Stimulated activated effector memory CD8-positive, alpha-beta T cell treated with anti-CD3 and anti-CD28 coated beads, Interleukin-12 subunit alpha, Interleukin-12 subunit beta, amount 100 ng/mL, for 72 hours (primary cell): Measurements from ENCODE around the gene FBXL19.
A peak's percentile ranks its signal among the peaks of the same experiment; 100 is the strongest.

Experiments used
- ATAC-seq: fragments of 150-1000 bp; cut with Tn5 transposase; 2 replicates; pipeline ENCODE4 v1.10.0; 2021
- DNase-seq, 2 donors: peaks; one replicate each; pipeline ENCODE4 v3.0.0; 2021 to 2022; ENCODE audit warnings: low spot score in 2 of 2
- H3K27ac Mint-ChIP-seq: one replicate; pipeline ENCODE4 v1.8.0; 2022; ENCODE audit warnings: mild to moderate bottlenecking, mixed read lengths
- H3K36me3 Mint-ChIP-seq: one replicate; pipeline ENCODE4 v1.8.0; 2022; ENCODE audit warnings: mild to moderate bottlenecking, mixed read lengths
- H3K4me1 Mint-ChIP-seq: one replicate; pipeline ENCODE4 v1.8.0; 2022; ENCODE audit warnings: mixed read lengths
- H3K4me3 Mint-ChIP-seq: one replicate; pipeline ENCODE4 v1.8.0; 2022; ENCODE audit warnings: mild to moderate bottlenecking, mixed read lengths
- H3K9me3 Mint-ChIP-seq: one replicate; pipeline ENCODE4 v1.8.0; 2022; ENCODE audit warnings: mixed read lengths

Gene FBXL19

DNA sequence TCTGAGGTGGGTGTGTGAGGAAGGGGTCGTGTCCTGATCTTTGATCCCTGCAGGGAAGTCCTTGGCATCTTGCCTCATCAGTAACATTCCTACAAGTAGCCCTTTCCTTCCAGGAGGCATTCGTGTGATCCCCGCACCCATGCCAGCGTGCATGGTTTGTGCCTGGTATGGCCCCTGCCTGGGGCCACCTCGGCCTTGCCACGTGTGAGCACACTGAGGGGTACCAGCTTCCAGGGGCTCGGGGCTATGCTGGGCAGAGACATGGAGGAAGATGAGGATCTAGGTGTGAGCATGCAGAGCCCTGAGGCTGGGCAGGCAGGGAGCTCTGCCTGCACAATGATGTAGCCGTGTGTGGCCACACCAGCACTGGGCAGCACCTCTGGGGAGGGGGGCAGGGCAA, 67.7 kb downstream of the FBXL19 start:
- Mint-ChIP-seq H3K36me3 (peaks cover 5% of the 10 kb centered on the region), H3K4me1 (peaks cover 21% of the 10 kb centered on the region), H3K27ac (no peak overlapping the region), H3K9me3 (no peaks in the 10 kb centered on the region), H3K4me3 (no peak overlapping the region)
- DNase-seq: no peak
- ATAC-seq: no peak

DNA sequence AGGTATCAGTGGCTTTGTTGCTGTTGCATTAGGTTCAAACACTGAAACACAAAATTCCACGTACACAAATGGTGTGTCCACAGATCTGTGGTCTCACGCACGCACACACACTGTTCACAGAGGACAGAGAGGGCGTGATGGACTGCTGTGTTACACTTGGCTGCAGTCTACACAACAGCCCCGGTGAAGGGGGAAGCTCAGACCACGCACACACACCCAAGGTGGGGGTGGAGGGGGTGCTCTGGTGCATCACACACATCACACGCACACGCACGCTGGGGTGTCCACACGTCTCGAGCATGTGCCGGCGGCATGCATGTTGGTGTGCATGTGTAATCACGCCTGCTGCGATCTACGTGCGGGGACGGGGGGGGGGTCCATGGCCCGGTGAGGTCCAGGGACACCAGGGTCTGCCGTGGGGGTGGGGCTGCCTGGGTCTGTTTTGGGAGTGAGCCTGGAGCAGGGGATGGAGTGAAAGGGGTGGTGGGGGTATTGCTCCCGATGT, 69.0 kb downstream of the FBXL19 start:
- peaks cover 5% of the 10 kb centered on the region for H3K36me3 Mint-ChIP-seq
- H3K27ac Mint-ChIP-seq: peak overlapping the region; percentile 43
- H3K9me3 Mint-ChIP-seq: no peaks in the 10 kb centered on the region
- peaks cover 21% of the 10 kb centered on the region for H3K4me1 Mint-ChIP-seq
- DNase-seq (no peak), ATAC-seq (no peak)
- no peak overlapping the region for H3K4me3 Mint-ChIP-seq

GRCh38 chr16:30992931-30993816, 69.8 kb downstream of the FBXL19 start:
- H3K4me1 Mint-ChIP-seq: peaks cover 21% of the 10 kb centered on the region
- peaks cover 5% of the 10 kb centered on the region for H3K36me3 Mint-ChIP-seq
- no peaks in the 10 kb centered on the region for H3K9me3 Mint-ChIP-seq
- H3K4me3 Mint-ChIP-seq: no peak overlapping the region
- peak overlapping the region; percentile 43 for H3K27ac Mint-ChIP-seq
- ATAC-seq (no peak), DNase-seq (no peak)

DNA sequence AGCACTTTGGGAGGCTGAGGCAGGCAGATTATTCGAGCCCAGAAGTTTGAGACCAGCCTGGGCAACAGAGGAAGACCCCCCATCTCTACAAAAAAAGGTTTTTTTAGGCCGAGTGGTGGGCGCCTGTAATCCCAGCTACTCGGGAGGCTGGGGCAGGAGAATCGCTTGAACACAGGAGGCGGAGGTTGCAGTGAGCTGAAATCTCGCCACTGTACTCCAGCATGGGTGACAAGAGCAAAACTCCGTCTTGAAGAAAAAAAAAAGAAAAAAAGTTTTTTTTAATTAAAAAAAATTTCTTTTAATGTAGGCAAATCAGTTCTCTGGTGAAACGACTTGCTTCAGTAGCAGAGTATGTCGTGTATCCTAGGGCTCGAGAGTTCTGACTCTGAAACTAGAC, 72.6 kb downstream of the FBXL19 start:
- ATAC-seq (no peak), DNase-seq (no peak)
- Mint-ChIP-seq H3K27ac (no peak overlapping the region), H3K4me1 (peaks cover 21% of the 10 kb centered on the region), H3K9me3 (no peaks in the 10 kb centered on the region), H3K4me3 (peak overlapping the region; percentile 77), H3K36me3 (peaks cover 5% of the 10 kb centered on the region)

- ATAC-seq: no peak
- Mint-ChIP-seq H3K9me3 (no peaks in the 10 kb centered on the region), H3K4me3 (peak overlapping the region; percentile 77), H3K4me1 (peaks cover 21% of the 10 kb centered on the region), H3K27ac (peak overlapping the region; percentile 85), H3K36me3 (no peaks in the 10 kb centered on the region)
- no peak for DNase-seq
Observed at GRCh38 chr16:30996324-30996984, 73.1 kb downstream of the FBXL19 start.

DNA sequence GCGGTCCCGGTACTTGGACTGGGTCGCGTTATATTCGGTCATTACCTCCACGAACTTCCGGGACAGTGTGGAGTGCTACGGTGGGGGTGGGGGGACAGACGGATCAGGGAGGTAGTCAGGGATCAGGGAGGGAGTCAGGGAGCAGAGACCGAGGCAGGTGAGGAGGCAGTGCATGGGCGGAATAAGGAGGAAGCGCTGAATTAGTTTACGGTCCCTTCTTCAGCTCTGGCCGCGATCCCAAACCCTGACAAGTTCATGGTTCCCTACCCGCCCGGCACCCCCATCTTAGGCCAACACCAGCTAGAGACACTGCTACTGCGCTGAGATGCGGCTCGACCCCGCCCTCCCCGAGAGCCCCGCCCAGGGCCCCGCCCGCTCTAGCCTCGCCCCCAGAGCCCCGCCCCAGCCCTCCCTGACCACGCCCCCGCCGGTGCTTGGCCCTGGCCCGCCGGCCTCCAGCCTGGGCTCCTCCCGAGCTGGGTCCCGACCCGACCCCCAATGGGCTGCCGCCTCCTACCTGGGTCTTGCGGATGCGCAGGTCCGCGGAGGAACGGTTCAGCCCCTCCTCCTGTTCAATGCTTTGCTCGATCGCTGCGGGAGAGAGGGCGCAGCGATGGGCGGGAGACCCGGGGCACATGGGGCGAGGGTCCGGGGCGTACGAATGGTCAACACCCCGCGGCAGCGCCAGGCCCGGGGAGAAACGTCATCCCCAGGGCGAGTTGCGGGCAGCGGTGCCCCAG, 73.8 kb downstream of the FBXL19 start:
- Mint-ChIP-seq H3K4me3 (peak overlapping the region; percentile 77), H3K9me3 (no peaks in the 10 kb centered on the region), H3K27ac (peak overlapping the region; percentile 85), H3K36me3 (no peaks in the 10 kb centered on the region), H3K4me1 (peaks cover 21% of the 10 kb centered on the region)
- DNase-seq: peak; percentile 74 to 82
- peak; percentile 92 for ATAC-seq

- H3K9me3 Mint-ChIP-seq: no peaks in the 10 kb centered on the region
- no peak for ATAC-seq
- peak overlapping the region; percentile 85 for H3K27ac Mint-ChIP-seq
- no peaks in the 10 kb centered on the region for H3K36me3 Mint-ChIP-seq
- peak overlapping the region; percentile 77 for H3K4me3 Mint-ChIP-seq
- DNase-seq: no peak
- H3K4me1 Mint-ChIP-seq: peaks cover 15% of the 10 kb centered on the region
Observed at GRCh38 chr16:30997725-30998711, 74.6 kb downstream of the FBXL19 start.
